Body of pancreas (tissue), 4 donors: Measurements from ENCODE around the gene UMODL1. TPM values are rescaled to one million over a fixed set of nuclear protein-coding genes. Genes with fewer than 3 reads are reported as not detected.
A peak's percentile ranks its signal among the peaks of the same experiment; 100 is the strongest.

Source experiments
- ATAC-seq: fragments of 150-250 bp; one replicate; pipeline ENCODE4 v1.9.1; 2016
- DNase-seq, 4 donors: peaks; one replicate each; pipeline ENCODE4 v3.0.0-alpha.2; 2019
- H3K27ac ChIP-seq, 4 donors: fragments of 200-600 bp; sonication (generic); 1 replicate in 3 of 4; 2 replicates in 1 of 4; pipeline versions ENCODE4 v1.5.1 to v1.6.1; 2016 to 2019; ENCODE audit warnings: mild to moderate bottlenecking in 1 of 4, mixed read lengths in 1 of 4, moderate library complexity in 1 of 4
- H3K27me3 ChIP-seq, 2 donors: fragments of 200-600 bp; sonication (generic); one replicate each; pipeline ENCODE4 v1.6.0; 2016; ENCODE audit warnings: mild to moderate bottlenecking in 1 of 2
- H3K36me3 ChIP-seq, 2 donors: fragments of 200-600 bp; sonication (generic); replicated peaks in 1 of 2; 2 replicates each; pipeline ENCODE4 v1.5.1; 2016; ENCODE audit warnings: low read depth in 2 of 2; ENCODE audit not compliant: insufficient read depth in 1 of 2
- H3K4me1 ChIP-seq: fragments of 200-600 bp; sonication (generic); one replicate; pipeline ENCODE4 v1.6.0; 2016
- H3K4me3 ChIP-seq, 2 donors: fragments of 200-600 bp; sonication (generic); 1 replicate in 1 of 2; 2 replicates in 1 of 2; pipeline ENCODE4 v1.5.1; 2016 to 2019
- H3K9me3 ChIP-seq, 3 donors: fragments of 200-600 bp; sonication (generic); 1 replicate in 2 of 3; 2 replicates in 1 of 3; pipeline ENCODE4 v1.5.1; 2016
- POLR2A ChIP-seq, 3 donors: fragments of 450-650 bp; IDR thresholded peaks; one replicate each; pipeline ENCODE4 v1.6.1; 2016; ENCODE audit warnings: antibody characterized with exemption in 3 of 3, mild to moderate bottlenecking in 2 of 3
- WGBS, 2 donors: methylation state at CpG; one replicate each; pipeline ENCODE4 v1.1.5; 2017; 5-methylcytosine and 5-hydroxymethylcytosine counted together
- intact Hi-C: fragments of 100-400 bp; cut with DNase I; formaldehyde crosslinking; loops from one replicate; pipeline ENCODE4 v1.15.1; 2023
- total RNA-seq, 2 donors: library from RNA; depleted of rRNA; stranded (reverse); fragments of >200 nt; gene quantifications; one replicate each; pipeline ENCODE4 v1.1.0, GENCODE V29; 2016
- TF ChIP-seq, protein P1 (sequence below), 7 experiments: fragments of 450-650 bp in 4 of 7; fragments of 200-600 bp in 3 of 7; sonication (generic) in 3 of 7; IDR thresholded peaks; one replicate each; pipeline ENCODE4 v1.5.1; 2016 to 2019; ENCODE audit warnings: antibody characterized with exemption in 7 of 7

The UMODL1 gene
- total RNA-seq, 2 donors from 2014 or later = not detected

DNA sequence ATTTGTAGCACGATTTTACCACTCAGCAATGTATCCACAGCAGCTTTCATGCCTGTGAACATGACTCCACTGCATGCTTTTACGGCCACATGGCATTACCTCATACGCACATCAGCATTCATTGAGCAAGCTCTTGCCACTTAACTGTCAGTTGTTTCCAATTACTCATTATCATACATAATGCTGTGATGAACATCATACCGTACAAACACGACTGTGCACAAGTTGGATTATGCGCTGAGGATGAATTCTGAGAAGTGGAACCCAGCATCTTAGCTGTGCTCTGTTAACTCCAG lies 9.6 kb downstream of the UMODL1 start:
- Histone ChIP-seq H3K4me1 (no peaks in the 10 kb centered on the region), H3K27ac (peak overlapping the region in 1 of 4 donors; percentile 32), H3K36me3 (no peaks in the 10 kb centered on the region), H3K27me3 (no peaks in the 10 kb centered on the region), H3K9me3 (no peaks in the 10 kb centered on the region), H3K4me3 (no peak overlapping the region)
- no peak for TF ChIP-seq POLR2A (IDR thresholded peaks at IDR 0.05)
- TF ChIP-seq, protein P1, sequence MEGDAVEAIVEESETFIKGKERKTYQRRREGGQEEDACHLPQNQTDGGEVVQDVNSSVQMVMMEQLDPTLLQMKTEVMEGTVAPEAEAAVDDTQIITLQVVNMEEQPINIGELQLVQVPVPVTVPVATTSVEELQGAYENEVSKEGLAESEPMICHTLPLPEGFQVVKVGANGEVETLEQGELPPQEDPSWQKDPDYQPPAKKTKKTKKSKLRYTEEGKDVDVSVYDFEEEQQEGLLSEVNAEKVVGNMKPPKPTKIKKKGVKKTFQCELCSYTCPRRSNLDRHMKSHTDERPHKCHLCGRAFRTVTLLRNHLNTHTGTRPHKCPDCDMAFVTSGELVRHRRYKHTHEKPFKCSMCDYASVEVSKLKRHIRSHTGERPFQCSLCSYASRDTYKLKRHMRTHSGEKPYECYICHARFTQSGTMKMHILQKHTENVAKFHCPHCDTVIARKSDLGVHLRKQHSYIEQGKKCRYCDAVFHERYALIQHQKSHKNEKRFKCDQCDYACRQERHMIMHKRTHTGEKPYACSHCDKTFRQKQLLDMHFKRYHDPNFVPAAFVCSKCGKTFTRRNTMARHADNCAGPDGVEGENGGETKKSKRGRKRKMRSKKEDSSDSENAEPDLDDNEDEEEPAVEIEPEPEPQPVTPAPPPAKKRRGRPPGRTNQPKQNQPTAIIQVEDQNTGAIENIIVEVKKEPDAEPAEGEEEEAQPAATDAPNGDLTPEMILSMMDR (IDR thresholded peaks at IDR 0.05) = no peak
- no peak for ATAC-seq
- DNase-seq = peak in 1 of 4 donors; percentile 32
- intact Hi-C loops = no loop called here
- WGBS, 2 donors = 61 to 64% methylated on average over 6 of the region's 6 CpGs

DNA sequence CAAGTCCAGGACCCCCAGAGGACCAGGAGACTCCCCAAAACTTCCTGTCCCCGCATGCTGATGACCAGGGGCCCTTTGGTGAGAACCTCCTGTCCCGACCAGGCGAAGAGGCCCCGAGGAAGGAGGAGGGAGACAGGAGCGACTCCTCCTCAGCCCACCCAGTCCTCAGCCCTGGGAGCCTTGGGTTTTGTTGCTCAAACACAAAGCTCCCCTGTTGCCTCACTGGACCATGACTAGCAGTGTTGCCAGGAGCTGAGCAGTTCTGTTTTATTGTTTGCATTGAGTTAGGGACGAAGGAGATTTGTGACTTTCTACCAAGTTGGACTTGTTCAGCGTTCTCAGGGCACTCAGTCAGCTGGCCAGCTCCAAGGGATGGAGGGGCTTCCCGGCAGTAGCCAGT lies 10.0 kb downstream of the UMODL1 start:
- WGBS, 2 donors = 51 to 60% methylated on average over 7 to 8 of the region's 8 CpGs
- Histone ChIP-seq H3K27ac (peak overlapping the region in 1 of 4 donors; percentile 32), H3K27me3 (no peaks in the 10 kb centered on the region), H3K9me3 (no peaks in the 10 kb centered on the region), H3K4me3 (no peak overlapping the region), H3K4me1 (peaks cover 3% of the 10 kb centered on the region), H3K36me3 (no peaks in the 10 kb centered on the region)
- TF ChIP-seq, protein P1 (IDR thresholded peaks at IDR 0.05) = no peak
- no peak for TF ChIP-seq POLR2A (IDR thresholded peaks at IDR 0.05)
- ATAC-seq = no peak
- intact Hi-C loops = no loop called here
- no peak for DNase-seq

DNA sequence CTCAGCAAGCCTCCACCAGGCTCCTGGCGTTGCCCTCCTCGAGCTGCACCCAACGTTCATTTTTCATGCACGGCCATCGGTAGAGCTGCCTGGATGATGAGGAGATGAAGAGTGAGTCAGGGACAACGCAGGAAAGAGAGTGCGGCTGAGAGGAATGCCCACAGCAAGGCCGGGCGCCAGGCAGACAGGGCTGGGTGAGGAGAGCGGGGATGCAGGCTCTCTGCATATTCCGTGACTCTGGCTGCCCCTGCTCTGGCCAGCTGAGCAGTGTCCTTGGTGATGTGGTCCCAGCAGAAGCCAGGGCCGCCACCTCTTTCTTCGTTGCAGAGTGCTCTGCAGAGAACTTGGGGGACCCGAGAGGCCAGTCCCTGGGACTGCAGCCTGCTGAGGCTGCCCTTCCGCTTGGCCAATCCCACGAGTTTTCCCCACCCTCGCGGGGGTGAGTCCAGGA lies 10.8 kb downstream of the UMODL1 start:
- ATAC-seq = no peak
- Histone ChIP-seq H3K9me3 (no peaks in the 10 kb centered on the region), H3K27ac (no peak overlapping the region), H3K27me3 (no peaks in the 10 kb centered on the region), H3K4me3 (no peak overlapping the region), H3K4me1 (peaks cover 11% of the 10 kb centered on the region), H3K36me3 (no peaks in the 10 kb centered on the region)
- TF ChIP-seq POLR2A (IDR thresholded peaks at IDR 0.05) = no peak
- TF ChIP-seq, protein P1 (IDR thresholded peaks at IDR 0.05) = no peak
- 70 to 76% methylated on average over 11 to 16 of the region's 18 CpGs for WGBS, 2 donors
- intact Hi-C loops = no loop called here
- DNase-seq = no peak

DNA sequence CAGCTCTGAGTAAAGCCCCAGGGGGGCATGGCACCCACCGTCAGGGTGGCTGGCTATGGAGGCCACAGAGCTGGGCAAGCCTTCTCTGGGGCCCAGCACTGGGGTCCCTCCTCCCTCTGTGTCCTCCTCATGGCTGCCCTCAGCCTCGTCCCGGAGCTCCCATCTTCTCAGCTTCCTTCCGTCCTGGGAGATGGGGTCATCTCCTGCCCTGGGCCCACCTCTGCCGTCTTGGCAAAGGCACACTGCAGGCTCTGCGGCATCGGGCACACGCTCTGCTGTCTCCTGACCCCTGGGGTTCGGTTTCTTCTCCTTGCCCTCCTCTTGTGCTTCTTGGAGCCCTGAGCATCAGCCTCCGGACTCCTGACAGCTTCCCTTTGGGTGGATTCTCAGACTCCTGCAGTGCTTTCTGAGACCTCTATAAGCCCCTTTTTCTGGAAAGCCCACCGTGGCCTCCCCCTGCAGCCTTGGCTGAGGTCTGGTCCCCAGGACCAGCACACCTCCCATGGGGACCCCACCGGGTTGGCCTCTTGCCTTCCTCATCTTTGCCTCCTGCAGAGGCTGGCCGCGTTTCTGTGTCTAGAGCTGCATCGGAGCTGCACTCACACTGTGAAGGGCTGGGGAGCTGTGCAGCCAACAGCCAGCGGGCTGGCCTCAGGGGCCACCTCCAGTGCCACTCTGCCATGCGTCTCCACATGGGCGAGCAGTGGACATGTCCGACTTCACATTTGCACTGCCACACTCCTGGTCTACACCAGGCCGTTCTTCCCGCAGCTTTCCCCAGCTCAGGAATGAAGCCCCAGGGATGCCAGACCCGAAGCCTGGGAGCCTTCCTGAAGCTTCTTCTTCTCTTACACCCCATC lies 11.6 kb downstream of the UMODL1 start:
- Histone ChIP-seq H3K9me3 (no peaks in the 10 kb centered on the region), H3K27ac (no peak overlapping the region), H3K4me3 (no peak overlapping the region), H3K36me3 (no peaks in the 10 kb centered on the region), H3K27me3 (no peaks in the 10 kb centered on the region), H3K4me1 (peaks cover 11% of the 10 kb centered on the region)
- intact Hi-C loops = no loop called here
- 73% methylated on average over 14 to 22 of the region's 22 CpGs for WGBS, 2 donors
- no peak for TF ChIP-seq POLR2A (IDR thresholded peaks at IDR 0.05)
- TF ChIP-seq, protein P1 (IDR thresholded peaks at IDR 0.05) = no peak
- ATAC-seq = no peak
- DNase-seq = no peak

DNA sequence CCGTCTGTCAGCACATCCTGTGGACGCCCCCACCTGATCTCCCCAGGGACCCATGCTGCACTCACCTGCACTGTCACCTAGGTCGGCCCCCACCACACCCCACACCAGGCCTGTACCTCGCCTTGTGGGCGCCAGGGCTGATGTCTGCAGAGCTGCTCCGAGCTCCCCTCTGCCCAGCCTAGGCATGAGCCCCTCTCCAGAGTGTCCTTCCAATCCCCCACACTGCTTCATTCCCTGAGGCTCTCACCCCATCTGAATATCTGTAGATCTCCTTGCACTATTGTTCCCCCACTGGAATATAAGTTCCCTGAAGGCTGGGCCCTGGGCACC lies 12.2 kb downstream of the UMODL1 start:
- no peak overlapping the region for H3K27ac ChIP-seq
- no peak overlapping the region for H3K4me3 ChIP-seq
- H3K36me3 ChIP-seq = no peaks in the 10 kb centered on the region
- H3K4me1 ChIP-seq = peaks cover 11% of the 10 kb centered on the region
- DNase-seq (no peak), ATAC-seq (no peak)
- TF ChIP-seq, protein P1 (IDR thresholded peaks at IDR 0.05) = no peak
- no peak for TF ChIP-seq POLR2A (IDR thresholded peaks at IDR 0.05)
- H3K9me3 ChIP-seq = no peaks in the 10 kb centered on the region
- WGBS, 2 donors = 75 to 80% methylated on average over 6 of the region's 6 CpGs
- H3K27me3 ChIP-seq = no peaks in the 10 kb centered on the region
- intact Hi-C loops = no loop called here
